T-helper 2 cell treated with Interferon-gamma antibody and Interleukin-4, amounts not matched to agents 5 μg/mL and 100 μg/mL, for 36 hours (primary cell): ENCODE results near the gene KIF16B.
A peak's percentile ranks its signal among the peaks of the same experiment; 100 is the strongest.

Source experiments
- DNase-seq: peaks from one replicate; pipeline ENCODE4 v3.0.0; 2021; ENCODE audit warnings: low spot score
- H3K27ac Mint-ChIP-seq: one replicate; pipeline ENCODE4 v1.8.0; 2021; ENCODE audit warnings: mild to moderate bottlenecking, mixed read lengths
- H3K27me3 Mint-ChIP-seq: one replicate; pipeline ENCODE4 v1.8.0; 2021; ENCODE audit warnings: low read depth, mixed read lengths
- H3K36me3 Mint-ChIP-seq: one replicate; pipeline ENCODE4 v1.8.0; 2021; ENCODE audit warnings: low read depth, mixed read lengths
- H3K4me1 Mint-ChIP-seq: one replicate; pipeline ENCODE4 v1.8.0; 2021; ENCODE audit warnings: low read depth, mixed read lengths
- H3K4me3 Mint-ChIP-seq: one replicate; pipeline ENCODE4 v1.8.0; 2022; ENCODE audit warnings: mild to moderate bottlenecking, moderate library complexity, mixed read lengths
- H3K9me3 Mint-ChIP-seq: one replicate; pipeline ENCODE4 v1.8.0; 2021; ENCODE audit warnings: mixed read lengths

KIF16B gene

DNA sequence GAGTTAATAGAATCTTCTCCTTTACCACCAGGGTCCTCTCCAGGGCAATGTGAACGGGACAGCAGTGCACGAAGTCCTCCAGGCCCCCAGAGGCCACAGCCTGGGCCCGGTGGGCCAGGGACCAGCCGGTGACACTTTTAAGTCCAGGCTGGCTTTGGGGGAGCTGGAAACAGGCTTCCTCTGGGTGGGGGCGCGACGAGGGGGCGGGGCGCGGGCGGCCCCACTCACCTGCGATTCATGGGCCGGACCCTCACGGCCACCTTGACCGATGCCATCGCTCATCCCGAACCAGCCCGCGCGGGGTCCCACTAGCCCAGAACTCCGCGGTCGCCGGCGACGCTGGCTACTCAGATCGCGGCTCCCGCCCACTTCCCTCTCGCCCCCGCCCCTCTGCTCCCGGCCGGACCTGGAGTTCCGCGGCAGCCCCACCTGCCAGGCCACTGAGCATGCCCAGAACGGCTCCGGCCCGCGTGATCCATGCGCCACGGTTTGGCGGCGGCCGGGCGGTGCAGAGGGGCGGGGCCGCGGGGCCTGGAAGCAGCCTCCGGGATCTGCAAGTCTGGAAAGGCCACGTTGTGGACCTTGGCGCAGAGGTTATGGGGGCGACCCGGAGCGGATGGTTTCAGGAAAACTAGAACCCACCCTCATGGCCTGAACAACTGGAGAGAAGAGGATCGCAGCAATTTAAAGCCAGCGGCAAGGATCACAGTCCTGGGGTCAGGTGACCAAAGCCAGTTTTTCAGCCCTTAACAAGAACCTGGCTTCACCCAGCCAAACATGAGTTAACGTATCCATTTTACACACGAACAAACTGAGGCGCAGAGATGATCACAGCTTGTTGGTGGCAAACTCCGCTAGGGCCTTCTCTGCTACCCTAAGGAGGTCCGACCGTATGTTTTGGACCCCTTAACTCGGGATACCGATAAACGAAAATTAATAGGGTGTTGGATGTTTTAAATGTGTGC, at the start of gene KIF16B:
Gene KIF16B (minus strand): TSS at position 448 of the 965 bp plus-strand sequence. CDS start 173 bp downstream, at position 275.
- no peaks in the 10 kb centered on the region for H3K9me3 Mint-ChIP-seq
- peak within 1 kb of the TSS; percentile 89 for H3K4me3 Mint-ChIP-seq
- H3K4me1 Mint-ChIP-seq, result peaks cover 31% of the 10 kb centered on the region
- peak; percentile 88 for DNase-seq
- H3K36me3 Mint-ChIP-seq, result peaks cover 2% of the 10 kb centered on the region
- peak within 1 kb of the TSS; percentile 81 for H3K27ac Mint-ChIP-seq
- H3K27me3 Mint-ChIP-seq, result no peaks in the 10 kb centered on the region

DNA sequence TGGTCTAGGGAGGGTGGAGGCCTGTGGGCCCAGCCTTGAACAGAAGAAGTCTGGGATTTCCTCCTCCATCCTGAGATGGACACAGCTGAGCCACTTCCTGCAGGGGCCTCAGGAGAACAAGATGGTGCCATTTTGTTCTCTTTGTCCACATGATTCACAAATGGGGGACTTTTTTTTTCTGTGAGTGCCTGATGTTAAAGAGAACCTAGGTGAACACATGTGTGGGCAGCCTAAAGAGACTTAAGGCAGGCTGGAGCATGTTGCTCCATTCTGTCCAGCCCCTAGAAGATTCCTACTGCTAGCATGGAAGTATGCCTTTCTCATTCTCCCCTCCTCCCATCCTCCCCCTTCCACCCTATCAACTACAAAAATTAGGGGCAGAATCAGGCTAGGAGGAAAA, 49.3 kb upstream of the KIF16B start:
- H3K4me1 Mint-ChIP-seq, result no peaks in the 10 kb centered on the region
- H3K36me3 Mint-ChIP-seq, result no peaks in the 10 kb centered on the region
- no peak overlapping the region for H3K4me3 Mint-ChIP-seq
- DNase-seq, result no peak
- no peak overlapping the region for H3K27ac Mint-ChIP-seq
- H3K9me3 Mint-ChIP-seq, result no peaks in the 10 kb centered on the region
- H3K27me3 Mint-ChIP-seq, result no peaks in the 10 kb centered on the region

DNA sequence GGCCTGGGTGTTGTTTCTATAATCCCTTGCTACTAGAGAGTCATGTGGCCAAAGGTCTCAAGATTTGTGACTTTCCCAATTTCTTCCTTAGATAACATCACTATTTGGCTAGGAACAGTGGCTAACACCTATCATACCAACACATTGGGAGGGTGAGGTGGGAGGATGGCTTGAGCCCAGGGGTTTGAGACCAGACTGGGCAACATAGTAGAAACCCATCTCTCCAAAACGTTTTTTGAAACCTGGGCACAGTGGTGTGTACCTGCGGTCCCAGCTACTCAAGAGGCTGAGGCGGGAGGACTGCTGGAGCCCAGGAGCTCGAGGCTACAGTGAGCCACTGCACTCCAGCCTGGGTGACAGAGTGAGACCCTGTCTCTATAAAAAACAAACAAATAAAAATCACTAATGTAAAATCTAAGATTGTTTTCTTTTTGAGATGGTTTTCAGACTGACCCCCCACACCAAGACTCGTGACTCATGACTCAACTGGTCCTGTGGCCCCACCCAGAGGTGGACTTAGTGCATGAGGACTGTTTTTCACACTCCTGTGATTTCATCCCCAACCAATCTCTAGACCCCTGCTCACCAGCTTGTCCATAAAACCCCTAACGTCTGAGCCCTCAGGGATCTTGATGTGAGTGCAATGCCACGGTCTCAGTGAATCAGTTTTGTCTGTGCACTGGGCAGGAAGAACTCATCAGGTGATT, 48.3 kb upstream of the KIF16B start:
- Mint-ChIP-seq H3K4me1 (no peaks in the 10 kb centered on the region), H3K9me3 (no peaks in the 10 kb centered on the region), H3K27ac (no peak overlapping the region), H3K36me3 (no peaks in the 10 kb centered on the region), H3K4me3 (no peak overlapping the region), H3K27me3 (no peaks in the 10 kb centered on the region)
- DNase-seq, result no peak

DNA sequence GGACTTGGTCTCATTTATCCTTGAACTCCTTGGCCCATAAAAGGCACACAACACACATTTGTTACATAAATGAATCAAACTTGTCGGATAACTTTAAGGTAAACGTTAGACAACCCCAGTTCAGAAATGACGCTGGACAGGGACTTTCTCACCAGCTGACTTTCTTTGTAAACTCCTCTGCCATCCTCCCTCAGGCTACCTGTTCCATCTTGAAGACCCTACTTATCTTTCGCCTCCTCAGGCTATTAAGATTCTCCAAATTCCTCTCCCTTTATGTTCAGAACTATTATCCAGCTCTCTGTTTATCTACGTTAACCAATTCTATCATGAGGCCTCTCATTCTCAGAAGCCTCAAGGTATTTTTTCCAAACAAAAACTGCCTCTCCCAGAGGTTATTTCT, 47.7 kb upstream of the KIF16B start:
- no peak for DNase-seq
- Mint-ChIP-seq H3K27me3 (no peaks in the 10 kb centered on the region), H3K9me3 (no peaks in the 10 kb centered on the region), H3K4me3 (no peak overlapping the region), H3K27ac (no peak overlapping the region), H3K36me3 (no peaks in the 10 kb centered on the region), H3K4me1 (no peaks in the 10 kb centered on the region)

- Mint-ChIP-seq H3K4me1 (no peaks in the 10 kb centered on the region), H3K9me3 (no peaks in the 10 kb centered on the region), H3K4me3 (no peak overlapping the region), H3K27ac (no peak overlapping the region), H3K36me3 (no peaks in the 10 kb centered on the region), H3K27me3 (no peaks in the 10 kb centered on the region)
- no peak for DNase-seq
Measured at GRCh38 chr20:16619953-16620352, 46.7 kb upstream of the KIF16B start.

DNA sequence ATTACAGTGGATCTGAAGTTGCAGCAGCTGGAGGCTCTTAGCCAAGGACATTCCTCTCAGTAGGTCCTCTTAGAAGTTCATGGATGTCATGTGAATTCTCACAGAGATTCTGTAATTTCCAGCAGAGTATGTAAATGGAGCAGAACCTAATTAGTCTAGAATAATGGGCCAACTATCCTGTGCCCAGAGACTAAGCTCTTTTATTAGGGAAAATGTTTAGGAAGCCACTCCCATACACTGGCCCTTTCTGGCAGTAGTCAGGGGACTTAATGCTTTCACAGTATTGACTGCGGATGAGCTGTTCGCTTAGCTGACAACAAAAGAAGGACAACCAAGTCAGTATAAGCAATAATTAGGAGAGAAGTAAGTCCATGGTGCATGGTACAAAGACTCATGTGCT, 43.8 kb upstream of the KIF16B start:
- Mint-ChIP-seq H3K4me3 (no peak overlapping the region), H3K27ac (no peak overlapping the region), H3K36me3 (no peaks in the 10 kb centered on the region), H3K27me3 (no peaks in the 10 kb centered on the region), H3K9me3 (no peaks in the 10 kb centered on the region), H3K4me1 (no peaks in the 10 kb centered on the region)
- DNase-seq, result no peak

- no peak for DNase-seq
- no peak overlapping the region for H3K4me3 Mint-ChIP-seq
- no peak overlapping the region for H3K27ac Mint-ChIP-seq
- no peaks in the 10 kb centered on the region for H3K27me3 Mint-ChIP-seq
- H3K4me1 Mint-ChIP-seq, result no peaks in the 10 kb centered on the region
- H3K9me3 Mint-ChIP-seq, result no peaks in the 10 kb centered on the region
- no peaks in the 10 kb centered on the region for H3K36me3 Mint-ChIP-seq
Measured at GRCh38 chr20:16616317-16616716, 43.1 kb upstream of the KIF16B start.

DNA sequence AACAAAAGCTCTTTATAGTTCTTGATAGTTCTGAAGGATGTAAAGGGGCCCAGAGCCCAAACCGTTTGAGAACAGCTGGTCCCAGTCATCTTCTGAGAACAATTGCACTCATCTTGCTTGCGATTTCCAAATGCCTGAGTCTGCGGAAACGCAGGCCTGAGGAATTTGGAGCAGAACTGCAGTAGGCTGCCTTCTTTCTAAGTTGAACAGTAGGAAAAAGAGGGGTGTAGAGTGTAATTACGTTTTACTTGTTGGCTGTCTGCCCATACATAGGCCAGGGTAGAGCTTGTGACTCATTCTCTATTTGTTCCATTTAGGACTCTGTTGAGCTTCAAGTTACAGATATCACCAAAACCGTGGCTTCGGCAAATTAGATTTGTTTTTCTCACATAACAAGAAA, 42.0 kb upstream of the KIF16B start:
- Mint-ChIP-seq H3K9me3 (no peaks in the 10 kb centered on the region), H3K27ac (no peak overlapping the region), H3K4me1 (no peaks in the 10 kb centered on the region), H3K4me3 (no peak overlapping the region), H3K36me3 (no peaks in the 10 kb centered on the region), H3K27me3 (no peaks in the 10 kb centered on the region)
- no peak for DNase-seq

- Mint-ChIP-seq H3K4me3 (no peak overlapping the region), H3K27ac (no peak overlapping the region), H3K27me3 (no peaks in the 10 kb centered on the region), H3K9me3 (no peaks in the 10 kb centered on the region), H3K36me3 (no peaks in the 10 kb centered on the region), H3K4me1 (no peaks in the 10 kb centered on the region)
- no peak for DNase-seq
Measured at GRCh38 chr20:16613954-16614353, 40.7 kb upstream of the KIF16B start.

DNA sequence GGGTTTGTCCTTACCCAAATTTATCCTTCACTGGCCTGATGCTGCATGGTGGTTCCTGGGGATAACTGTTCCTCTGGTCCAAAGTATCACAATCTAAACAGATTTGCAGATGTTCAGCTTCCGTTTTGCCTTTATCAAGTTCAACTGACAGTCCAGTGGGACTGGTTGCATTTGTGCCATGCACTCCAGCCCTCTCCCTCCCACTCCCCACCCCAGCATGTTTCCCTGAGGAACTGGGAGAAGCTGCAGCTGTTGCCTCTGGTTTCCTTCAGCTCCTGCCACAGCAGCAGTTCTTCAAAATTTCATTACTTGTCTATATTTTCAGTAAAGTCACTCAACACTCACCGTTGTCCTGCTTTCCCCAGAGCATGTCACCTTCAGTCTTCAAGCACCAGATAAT, 39.5 kb upstream of the KIF16B start:
- H3K27me3 Mint-ChIP-seq, result no peaks in the 10 kb centered on the region
- no peaks in the 10 kb centered on the region for H3K36me3 Mint-ChIP-seq

GRCh38 chr20:16611817-16612216, 38.6 kb upstream of the KIF16B start:
- Mint-ChIP-seq H3K27me3 (no peaks in the 10 kb centered on the region), H3K4me1 (no peaks in the 10 kb centered on the region), H3K4me3 (no peak overlapping the region), H3K36me3 (no peaks in the 10 kb centered on the region), H3K9me3 (no peaks in the 10 kb centered on the region), H3K27ac (no peak overlapping the region)
- DNase-seq, result no peak

More for the DNA sequence above, 39.5 kb upstream of the KIF16B start:
- Mint-ChIP-seq H3K9me3 (no peaks in the 10 kb centered on the region), H3K4me3 (no peak overlapping the region), H3K4me1 (no peaks in the 10 kb centered on the region), H3K27ac (no peak overlapping the region)
- no peak for DNase-seq

GRCh38 chr20:16609066-16609465, 35.8 kb upstream of the KIF16B start:
- DNase-seq, result no peak
- Mint-ChIP-seq H3K4me3 (no peak overlapping the region), H3K9me3 (no peaks in the 10 kb centered on the region), H3K27ac (no peak overlapping the region), H3K4me1 (no peaks in the 10 kb centered on the region), H3K27me3 (no peaks in the 10 kb centered on the region), H3K36me3 (no peaks in the 10 kb centered on the region)

GRCh38 chr20:16608277-16608650, 35.0 kb upstream of the KIF16B start:
- Mint-ChIP-seq H3K36me3 (no peaks in the 10 kb centered on the region), H3K4me3 (no peak overlapping the region), H3K9me3 (no peaks in the 10 kb centered on the region), H3K27me3 (no peaks in the 10 kb centered on the region), H3K27ac (no peak overlapping the region), H3K4me1 (no peaks in the 10 kb centered on the region)
- DNase-seq, result no peak
